Inferior parietal cortex (tissue), 1 donor: Measurements from ENCODE around the gene TERT.
"Not testable (repeated sequence)": the region's sequence is repeated elsewhere in the genome, so short reads cannot be mapped to it uniquely, and the experiment has no call there.

Experiments
- DNase-seq: peaks from one replicate; pipeline ENCODE4 v3.0.0-alpha.2; 2016; ENCODE audit errors: extremely low spot score

Gene TERT

GRCh38 chr5:1240496-1241260 lies 54.2 kb downstream of the TERT start:
- no peak for DNase-seq

- no peak for DNase-seq
These were observed 55.2 kb downstream of the TERT start for GRCh38 chr5:1239505-1240251.

- DNase-seq, result no peak
These were observed 59.0 kb downstream of the TERT start for GRCh38 chr5:1235838-1236237.

GRCh38 chr5:1235379-1235778 lies 59.5 kb downstream of the TERT start:
- no peak for DNase-seq

GRCh38 chr5:1232780-1233179 lies 62.1 kb downstream of the TERT start:
- no peak for DNase-seq

- DNase-seq, result no peak
These were observed 63.4 kb downstream of the TERT start for GRCh38 chr5:1231354-1231905.

- DNase-seq, result no peak
These were observed 64.3 kb downstream of the TERT start for GRCh38 chr5:1230551-1230950.

- DNase-seq, result no peak
These were observed 65.0 kb downstream of the TERT start for GRCh38 chr5:1229822-1230221.

GRCh38 chr5:1229023-1229422 lies 65.8 kb downstream of the TERT start:
- not testable (repeated sequence) for DNase-seq

- no peak for DNase-seq
These were observed 66.7 kb downstream of the TERT start for GRCh38 chr5:1228120-1228519.

GRCh38 chr5:1227667-1228066 lies 67.2 kb downstream of the TERT start:
- DNase-seq, result no peak

- DNase-seq, result no peak
These were observed 67.9 kb downstream of the TERT start for GRCh38 chr5:1226839-1227581.

GRCh38 chr5:1226231-1226630 lies 68.6 kb downstream of the TERT start:
- DNase-seq, result no peak

GRCh38 chr5:1225081-1225480 lies 69.8 kb downstream of the TERT start, which contains the start of gene SLC6A18:
Gene SLC6A18 (plus strand): TSS chr5:1225381. CDS start chr5:1225478, 97 bp downstream.
- DNase-seq, result no peak

- DNase-seq, result no peak
These were observed 70.2 kb downstream of the TERT start for GRCh38 chr5:1224631-1225030.

GRCh38 chr5:1223278-1223670 lies 71.6 kb downstream of the TERT start:
- no peak for DNase-seq

- DNase-seq, result no peak
These were observed 72.1 kb downstream of the TERT start for GRCh38 chr5:1222621-1223277.

GRCh38 chr5:1222147-1222546 lies 72.7 kb downstream of the TERT start:
- no peak for DNase-seq

- no peak for DNase-seq
These were observed 73.1 kb downstream of the TERT start for GRCh38 chr5:1221721-1222120.

GRCh38 chr5:1220831-1221230 lies 74.0 kb downstream of the TERT start:
- no peak for DNase-seq

GRCh38 chr5:1220351-1220750 lies 74.5 kb downstream of the TERT start:
- DNase-seq, result no peak

GRCh38 chr5:1219768-1220100 lies 75.1 kb downstream of the TERT start:
- no peak for DNase-seq
